K562 (cell line): ENCODE data around the gene ATRIP. TPM values are rescaled to one million over a fixed set of nuclear protein-coding genes. Genes with fewer than 3 reads are reported as not detected.
"Not testable (repeated sequence)": the region's sequence is repeated elsewhere in the genome, so short reads cannot be mapped to it uniquely, and the experiment has no call there.

ENCODE experiments used
- ATAC-seq: fragments of 200-7000 bp; cut with Tn5 transposase; 3 replicates; pipeline ENCODE4 v1.9.1; 2020; ENCODE audit warnings: moderate library complexity
- BruUV-seq: library from RNA; stranded (reverse); fragments of 400-500 nt; replicated peaks from 2 replicates; lab custom pipeline; 2021; lab: Mats Ljungman, UMichigan
- CTCF ChIA-PET: fragments of 300-600 bp; formaldehyde crosslinking; extraction: SDS; loops from one replicate; lab custom pipeline; 2021; ENCODE audit warnings: low intra/inter-chr PET ratio; lab: Yijun Ruan, JAX
- POLR2A ChIA-PET: fragments of 300-600, 350-650 bp; sonication (Branson Sonifier 250); formaldehyde crosslinking; extraction: SDS; loops from one replicate; lab custom pipeline; 2021; ENCODE audit warnings: antibody characterized with exemption, inconsistent platforms; lab: Yijun Ruan, JAX
- DNase-seq, 4 experiments: peaks; one replicate each; pipeline versions ENCODE4 v3.0.0 to v3.0.0-alpha.2; 2011 to 2018; ENCODE audit warnings: low spot score in 3 of 4, mixed read lengths in 3 of 4; ENCODE audit errors: extremely low read depth in 1 of 4
- FAIRE-seq: peaks from 2 replicates; lab custom pipeline; 2011; peaks lifted over from hg19 to GRCh38; lab: Jason Lieb, UNC
- H2AFZ ChIP-seq: 2 replicates; pipeline ENCODE4 v1.6.0; 2011; ENCODE audit warnings: low read depth, low read length, control low read depth, inconsistent platforms
- H3K27ac ChIP-seq: fragments of 200-600 bp; 3 replicates; pipeline ENCODE4 v1.8.0; 2011; ENCODE audit warnings: low read depth, mild to moderate bottlenecking, control low read depth, inconsistent platforms, low read length, moderate library complexity, mixed read lengths; ENCODE audit errors: extremely low read depth
- H3K27me3 ChIP-seq, 2 experiments: fragments of 300-600 bp in 1 of 2; 2 replicates in 1 of 2; 3 replicates in 1 of 2; pipeline versions ENCODE4 v1.6.0 to v1.8.0; 2011; ENCODE audit warnings: inconsistent platforms in 2 of 2, low read length in 2 of 2, mild to moderate bottlenecking in 1 of 2, mixed read lengths in 1 of 2, moderate library complexity in 1 of 2; ENCODE audit not compliant: control insufficient read depth in 2 of 2, insufficient read depth in 2 of 2
- H3K36me3 ChIP-seq: fragments of 300-600 bp; 3 replicates; pipeline ENCODE4 v1.8.0; 2011; ENCODE audit warnings: mild to moderate bottlenecking, low read length, inconsistent platforms; ENCODE audit not compliant: control insufficient read depth, insufficient read depth
- H3K4me1 ChIP-seq, 2 experiments: fragments of 200-600 bp in 1 of 2; replicated peaks in 1 of 2; 2 replicates in 1 of 2; 3 replicates in 1 of 2; pipeline versions ENCODE4 v1.5.1 to v1.8.0; 2011; ENCODE audit warnings: inconsistent platforms in 2 of 2, low read length in 2 of 2, mild to moderate bottlenecking in 1 of 2, mixed read lengths in 1 of 2, moderate library complexity in 1 of 2; ENCODE audit not compliant: control insufficient read depth in 2 of 2, insufficient read depth in 2 of 2
- H3K4me2 ChIP-seq: 2 replicates; pipeline ENCODE4 v1.6.1; 2011; ENCODE audit warnings: low read length, control low read depth, inconsistent platforms, mixed read lengths; ENCODE audit not compliant: insufficient read depth
- H3K4me3 ChIP-seq: fragments of 200-600 bp; sonication (generic), shearing (Covaris generic); 2 replicates; pipeline ENCODE4 v1.5.1; 2016; ENCODE audit warnings: control low read depth, inconsistent platforms
- H3K79me2 ChIP-seq: fragments of 200-600 bp; 3 replicates; pipeline ENCODE4 v1.8.0; 2011; ENCODE audit warnings: low read length, inconsistent platforms; ENCODE audit not compliant: control insufficient read depth, insufficient read depth
- H3K9ac ChIP-seq, 2 experiments: 2 replicates each; pipeline versions ENCODE4 v1.6.0 to v1.6.1; 2011; ENCODE audit warnings: low read depth in 2 of 2, low read length in 2 of 2, control low read depth in 1 of 2, inconsistent platforms in 1 of 2, mild to moderate bottlenecking in 1 of 2, mixed read lengths in 1 of 2; ENCODE audit not compliant: insufficient read depth in 1 of 2
- H3K9me1 ChIP-seq: one replicate; pipeline ENCODE4 v1.6.0; 2011; ENCODE audit warnings: inconsistent platforms, mild to moderate bottlenecking, low read length, moderate library complexity; ENCODE audit not compliant: control insufficient read depth, insufficient read depth
- H3K9me3 ChIP-seq: replicated peaks from 2 replicates; pipeline ENCODE4 v1.5.1; 2011; ENCODE audit warnings: low read depth, low read length, inconsistent platforms; ENCODE audit not compliant: control insufficient read depth, insufficient read depth
- H4K20me1 ChIP-seq: replicated peaks from 2 replicates; pipeline ENCODE4 v1.6.1; 2011; ENCODE audit warnings: low read length, inconsistent platforms, mixed read lengths; ENCODE audit not compliant: control insufficient read depth, insufficient read depth
- CBX8 ChIP-seq: fragments of 200-600 bp; sonication (generic); IDR thresholded peaks from 2 replicates; pipeline ENCODE4 v1.6.1; 2012; ENCODE audit warnings: borderline replicate concordance, mixed run types, low read depth, mild to moderate bottlenecking, moderate library complexity, mixed read lengths, low read length, control low read depth, inconsistent platforms; ENCODE audit not compliant: poor library complexity, severe bottlenecking; ENCODE audit errors: extremely low read depth
- HDAC8 ChIP-seq: fragments of 450-650 bp; IDR thresholded peaks from 2 replicates; pipeline ENCODE4 v1.6.1; 2016; ENCODE audit warnings: mild to moderate bottlenecking, missing genetic modification characterization, moderate library complexity, missing compliant biosample characterization
- MITF ChIP-seq: IDR thresholded peaks from 2 replicates; pipeline ENCODE4 v1.6.1; 2014; ENCODE audit warnings: antibody characterized with exemption
- NCOA4 ChIP-seq: fragments of 450-650 bp; IDR thresholded peaks from 2 replicates; pipeline ENCODE4 v1.6.1; 2018; ENCODE audit warnings: mild to moderate bottlenecking; ENCODE audit not compliant: partially characterized antibody
- NR1H2 ChIP-seq: sonication (generic); formaldehyde crosslinking; IDR thresholded peaks from 2 replicates; pipeline ENCODE4 v1.4.0; 2020; ENCODE audit warnings: mild to moderate bottlenecking, missing genetic modification reagents
- TAF1 ChIP-seq: IDR thresholded peaks from 2 replicates; pipeline ENCODE4 v1.6.1; 2011; ENCODE audit warnings: mild to moderate bottlenecking, low read length, moderate library complexity; ENCODE audit not compliant: insufficient read depth, control insufficient read depth, severe bottlenecking; ENCODE audit errors: extremely low read depth
- WGBS: fragments of 100-300 bp; shearing (Covaris generic); methylation state at CpG from one replicate; pipeline ENCODE4 v1.1.6; 2016; ENCODE audit warnings: low coverage, mixed read lengths; ENCODE audit not compliant: insufficient coverage; ENCODE audit errors: missing lambda C conversion rate; 5-methylcytosine and 5-hydroxymethylcytosine counted together
- in situ Hi-C: fragments of 300-500 bp; cut with MboI; formaldehyde crosslinking; loops from 4 replicates; pipeline ENCODE4 v1.15.0; 2018; ENCODE audit warnings: inconsistent platforms, mixed read lengths
- intact Hi-C: fragments of 100-400 bp; cut with micrococcal nuclease; formaldehyde crosslinking; loops from 2 replicates; pipeline ENCODE4 v1.14.2; 2022
- polyA plus RNA-seq, 8 experiments: library from polyadenylated mRNA; depleted of rRNA in 4 of 8; stranded (reverse) in 5 of 8; unstranded in 3 of 8; fragments of >200 nt; fragmentation: Nextera tagmentation in 2 of 8; fragmentation: Illumina TruSeq in 1 of 8; extraction: Ambion mirVana in 2 of 8; extraction: Trizol in 1 of 8; gene quantifications; 2 replicates each; pipeline versions ENCODE4 v1.2.1 to v1.2.3, GENCODE V29; 2011 to 2014; ENCODE audit warnings: inconsistent platforms in 1 of 8, missing spikeins in 1 of 8
- total RNA-seq, 7 experiments: library from RNA; depleted of rRNA in 6 of 7; stranded (reverse); fragments of >200 nt in 6 of 7; fragmentation: Illumina TruSeq in 2 of 7; extraction: Trizol in 2 of 7; gene quantifications; 2 replicates each; pipeline versions ENCODE4 v1.2.1 to v1.2.3, GENCODE V29; 2011 to 2021; ENCODE audit warnings: low replicate concordance in 1 of 7
- TF ChIP-seq, protein P1 (sequence below): fragments of 450-650 bp; IDR thresholded peaks from 2 replicates; pipeline ENCODE4 v1.6.1; 2017; ENCODE audit warnings: antibody characterized with exemption, mild to moderate bottlenecking
- TF ChIP-seq, protein P2 (sequence below): fragments of 250-450 bp; sonication (Bioruptor Pico); IDR thresholded peaks from 2 replicates; pipeline ENCODE4 v1.8.0; 2021; ENCODE audit warnings: moderate library complexity, mild to moderate bottlenecking, inconsistent platforms

Gene ATRIP
- total and polyA plus RNA-seq, 9 of the 15 experiments (the other 6 are each of a cell fraction or from before 2014, with no cell fraction given): 1.7 to 15.7 (median 10.5) TPM

DNA sequence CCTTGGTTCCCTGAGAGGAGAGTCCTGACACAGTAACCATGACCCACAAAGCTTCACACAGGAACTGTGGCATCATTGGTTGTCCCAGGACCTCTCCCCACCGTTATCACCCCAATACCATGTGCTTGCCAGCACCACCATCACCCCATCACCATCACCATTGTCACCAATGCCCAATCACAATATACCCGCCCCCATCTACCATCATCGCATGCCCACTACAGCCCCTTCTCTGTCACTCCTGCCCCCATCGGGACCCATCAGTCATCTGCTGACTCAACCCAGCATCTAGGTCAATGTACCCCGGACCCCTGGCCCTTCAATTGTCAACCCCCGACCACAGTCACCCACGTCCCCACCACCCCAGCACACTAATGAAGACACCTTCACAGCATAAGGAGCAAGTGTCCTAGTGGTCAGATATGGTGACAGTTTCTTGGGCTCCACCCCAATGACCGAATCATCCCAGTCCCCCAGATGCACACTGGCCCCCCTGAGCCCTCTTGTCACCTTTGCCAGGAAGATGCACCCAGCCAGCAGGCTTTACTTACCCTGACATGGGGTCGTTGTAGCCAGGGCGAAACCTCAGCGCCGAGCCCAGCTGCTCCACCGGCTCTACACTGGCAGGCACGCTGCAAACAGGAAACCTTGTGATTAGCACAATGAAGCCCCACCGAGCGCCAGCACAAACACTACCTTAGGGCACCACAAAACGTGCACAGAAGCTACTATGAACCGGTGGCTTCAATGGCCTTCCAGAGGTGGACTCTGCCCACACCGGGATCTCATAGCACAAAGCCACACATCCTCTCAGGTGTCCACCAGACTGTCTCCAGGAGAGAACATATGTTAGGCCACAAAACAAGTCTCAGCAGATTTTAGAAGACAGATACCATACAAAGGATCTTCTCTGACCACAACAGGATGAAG is 32.4 kb downstream of the ATRIP start (continued):
- TF ChIP-seq NR1H2: no peak
- TF ChIP-seq, protein P1, sequence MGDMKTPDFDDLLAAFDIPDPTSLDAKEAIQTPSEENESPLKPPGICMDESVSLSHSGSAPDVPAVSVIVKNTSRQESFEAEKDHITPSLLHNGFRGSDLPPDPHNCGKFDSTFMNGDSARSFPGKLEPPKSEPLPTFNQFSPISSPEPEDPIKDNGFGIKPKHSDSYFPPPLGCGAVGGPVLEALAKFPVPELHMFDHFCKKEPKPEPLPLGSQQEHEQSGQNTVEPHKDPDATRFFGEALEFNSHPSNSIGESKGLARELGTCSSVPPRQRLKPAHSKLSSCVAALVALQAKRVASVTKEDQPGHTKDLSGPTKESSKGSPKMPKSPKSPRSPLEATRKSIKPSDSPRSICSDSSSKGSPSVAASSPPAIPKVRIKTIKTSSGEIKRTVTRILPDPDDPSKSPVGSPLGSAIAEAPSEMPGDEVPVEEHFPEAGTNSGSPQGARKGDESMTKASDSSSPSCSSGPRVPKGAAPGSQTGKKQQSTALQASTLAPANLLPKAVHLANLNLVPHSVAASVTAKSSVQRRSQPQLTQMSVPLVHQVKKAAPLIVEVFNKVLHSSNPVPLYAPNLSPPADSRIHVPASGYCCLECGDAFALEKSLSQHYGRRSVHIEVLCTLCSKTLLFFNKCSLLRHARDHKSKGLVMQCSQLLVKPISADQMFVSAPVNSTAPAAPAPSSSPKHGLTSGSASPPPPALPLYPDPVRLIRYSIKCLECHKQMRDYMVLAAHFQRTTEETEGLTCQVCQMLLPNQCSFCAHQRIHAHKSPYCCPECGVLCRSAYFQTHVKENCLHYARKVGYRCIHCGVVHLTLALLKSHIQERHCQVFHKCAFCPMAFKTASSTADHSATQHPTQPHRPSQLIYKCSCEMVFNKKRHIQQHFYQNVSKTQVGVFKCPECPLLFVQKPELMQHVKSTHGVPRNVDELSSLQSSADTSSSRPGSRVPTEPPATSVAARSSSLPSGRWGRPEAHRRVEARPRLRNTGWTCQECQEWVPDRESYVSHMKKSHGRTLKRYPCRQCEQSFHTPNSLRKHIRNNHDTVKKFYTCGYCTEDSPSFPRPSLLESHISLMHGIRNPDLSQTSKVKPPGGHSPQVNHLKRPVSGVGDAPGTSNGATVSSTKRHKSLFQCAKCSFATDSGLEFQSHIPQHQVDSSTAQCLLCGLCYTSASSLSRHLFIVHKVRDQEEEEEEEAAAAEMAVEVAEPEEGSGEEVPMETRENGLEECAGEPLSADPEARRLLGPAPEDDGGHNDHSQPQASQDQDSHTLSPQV: no peak
- TF ChIP-seq, protein P2, sequence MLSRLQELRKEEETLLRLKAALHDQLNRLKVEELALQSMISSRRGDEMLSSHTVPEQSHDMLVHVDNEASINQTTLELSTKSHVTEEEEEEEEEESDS (CRISPR knock-in tag): no peak
- no peak for TF ChIP-seq MITF
- TF ChIP-seq CBX8: no peak
- TF ChIP-seq TAF1: no peak
- TF ChIP-seq HDAC8 (tag): no peak
- no peak for TF ChIP-seq NCOA4

- intact Hi-C loops, H3K79me2 ChIP-seq, CTCF ChIA-PET, H4K20me1 ChIP-seq, DNase-seq, H3K9ac ChIP-seq, POLR2A ChIA-PET, H3K9me3 ChIP-seq, FAIRE-seq, H3K4me2 ChIP-seq, H3K4me1 ChIP-seq, H3K27ac ChIP-seq, ATAC-seq, H3K36me3 ChIP-seq, in situ Hi-C loops, BruUV-seq, H2AFZ ChIP-seq, H3K4me3 ChIP-seq, H3K9me1 ChIP-seq, H3K27me3 ChIP-seq: not testable (repeated sequence)
- WGBS: 84% methylated on average over 11 of the region's 11 CpGs
Observed at GRCh38 chr3:48480891-48481290, 34.4 kb downstream of the ATRIP start.
